Gastrocnemius medialis (tissue), 4 donors: ENCODE data around the gene HSPB8. TPM values are rescaled to one million over a fixed set of nuclear protein-coding genes. Genes with fewer than 3 reads are reported as not detected.
A peak's percentile ranks its signal among the peaks of the same experiment; 100 is the strongest.

Experiments
- ATAC-seq, 2 donors: fragments of 150-250 bp; one replicate each; pipeline ENCODE4 v1.9.1; 2016
- DNase-seq, 2 donors: peaks; one replicate each; pipeline ENCODE4 v3.0.0-alpha.2; 2019
- H3K27ac ChIP-seq, 4 donors: fragments of 200-600 bp; sonication (generic); 1 replicate in 1 of 4; 2 replicates in 3 of 4; pipeline ENCODE4 v1.5.1; 2016 to 2018; ENCODE audit warnings: mild to moderate bottlenecking in 2 of 4, moderate library complexity in 1 of 4
- H3K27me3 ChIP-seq, 3 donors: fragments of 200-600 bp; sonication (generic) in 2 of 3; 1 replicate in 1 of 3; 2 replicates in 2 of 3; pipeline versions ENCODE4 v1.5.1 to v1.6.0; 2016 to 2019; ENCODE audit warnings: mild to moderate bottlenecking in 1 of 3, moderate library complexity in 1 of 3
- H3K36me3 ChIP-seq, 2 donors: fragments of 200-600 bp; sonication (generic) in 1 of 2; one replicate each; pipeline ENCODE4 v1.5.1; 2017 to 2018
- H3K4me1 ChIP-seq, 2 donors: fragments of 200-600 bp; sonication (generic) in 1 of 2; one replicate each; pipeline ENCODE4 v1.5.1; 2016 to 2017; ENCODE audit warnings: mild to moderate bottlenecking in 2 of 2
- H3K4me3 ChIP-seq, 4 donors: fragments of 200-600 bp; sonication (generic) in 3 of 4; 1 replicate in 1 of 4; 2 replicates in 3 of 4; pipeline ENCODE4 v1.5.1; 2016 to 2019; ENCODE audit warnings: mild to moderate bottlenecking in 2 of 4
- H3K9me3 ChIP-seq, 3 donors: fragments of 200-600 bp; sonication (generic) in 2 of 3; 1 replicate in 1 of 3; 2 replicates in 2 of 3; pipeline ENCODE4 v1.5.1; 2016 to 2019
- POLR2A ChIP-seq, 2 donors: fragments of 450-650 bp; IDR thresholded peaks; one replicate each; pipeline ENCODE4 v1.6.1; 2017; ENCODE audit warnings: antibody characterized with exemption in 2 of 2, mild to moderate bottlenecking in 2 of 2, moderate library complexity in 2 of 2
- in situ Hi-C, 4 donors: fragments of 200-750 bp; cut with MboI; loops; one replicate each; pipeline versions ENCODE4 v1.15.0 to v1.8.0; 2017; ENCODE audit warnings: low sequenced_read_pairs in 4 of 4
- intact Hi-C: fragments of 100-400 bp; cut with DNase I; formaldehyde crosslinking; loops from one replicate; pipeline ENCODE4 v1.15.1; 2023; ENCODE audit warnings: low total_unique reads
- total RNA-seq, 4 donors: library from RNA; depleted of rRNA; stranded (reverse); fragments of >200 nt; gene quantifications; one replicate each; pipeline versions ENCODE4 v1.1.0 to v1.2.3, GENCODE V29; 2016
- TF ChIP-seq, protein P1 (sequence below), 5 experiments: fragments of 450-650 bp in 3 of 5; fragments of 200-600 bp in 2 of 5; sonication (generic) in 2 of 5; IDR thresholded peaks in 4 of 5; conservative IDR thresholded peaks in 1 of 5; 1 replicate in 4 of 5; 2 replicates in 1 of 5; pipeline ENCODE4 v1.5.1; 2016 to 2019; ENCODE audit warnings: antibody characterized with exemption in 5 of 5, mild to moderate bottlenecking in 3 of 5, moderate library complexity in 3 of 5

HSPB8 gene, protein sequence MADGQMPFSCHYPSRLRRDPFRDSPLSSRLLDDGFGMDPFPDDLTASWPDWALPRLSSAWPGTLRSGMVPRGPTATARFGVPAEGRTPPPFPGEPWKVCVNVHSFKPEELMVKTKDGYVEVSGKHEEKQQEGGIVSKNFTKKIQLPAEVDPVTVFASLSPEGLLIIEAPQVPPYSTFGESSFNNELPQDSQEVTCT
- 100 to 1,000 TPM; 552 to 742 (median 604) TPM for total RNA-seq

DNA sequence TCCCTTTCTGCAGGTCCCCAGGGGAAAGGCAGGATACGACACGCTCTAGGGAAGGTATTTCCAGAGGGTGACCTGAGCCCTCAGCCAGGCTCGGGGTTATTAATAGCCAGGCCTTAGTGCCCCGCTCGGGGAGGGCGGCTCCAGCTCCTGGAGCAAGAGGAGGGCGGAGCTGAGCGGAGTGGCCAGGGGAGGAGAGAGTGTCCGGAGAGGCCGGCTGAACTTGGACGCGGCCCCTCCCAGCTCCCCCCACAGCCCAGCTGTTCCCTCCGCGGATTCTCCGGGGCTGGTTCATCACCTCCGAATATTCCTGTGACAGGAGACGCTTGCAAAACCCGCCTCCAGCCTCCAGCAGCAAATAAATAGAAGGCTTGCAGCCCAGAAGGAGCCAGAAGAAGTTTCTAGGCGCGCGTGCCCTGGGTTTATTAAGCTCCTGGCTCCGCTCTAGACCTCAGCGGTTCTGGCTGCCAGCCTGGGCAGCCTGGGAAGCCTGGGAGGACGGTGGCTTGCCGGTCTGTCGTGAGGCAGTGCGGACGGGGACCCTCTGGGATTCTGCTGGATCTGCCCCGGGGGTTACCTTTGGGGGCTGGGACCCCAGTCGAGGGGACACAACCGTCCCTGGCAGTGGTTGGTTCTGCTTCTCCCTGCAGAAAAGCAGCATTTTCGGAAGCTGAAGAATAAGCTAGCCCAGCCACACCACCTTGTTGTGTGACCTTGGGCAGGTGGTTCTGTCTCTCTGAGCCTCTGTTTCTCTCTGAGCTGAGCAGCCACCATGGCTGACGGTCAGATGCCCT lies at the start of gene HSPB8:
Gene HSPB8 (plus strand): TSS at position 388 of the 791 bp plus-strand sequence. CDS start 382 bp downstream, at position 770.
- H3K36me3 ChIP-seq, result peaks cover 0 to 2% of the 10 kb centered on the region in 2 donors
- H3K4me3 ChIP-seq, result peak within 1 kb of the TSS; percentile 74 to 95 (median 93)
- intact Hi-C loops (loop anchor here (1.0 to 10.0 kb wide), 4 partner anchors 20 to 1044 kb away; partner anchors contain the start of genes PEBP1, SUDS3 and TAOK3), in situ Hi-C loops (no loop called here)
- H3K27ac ChIP-seq, result peak within 1 kb of the TSS; percentile 98 to 100 (median 100)
- peak; percentile 97 to 99 for DNase-seq
- H3K4me1 ChIP-seq, result peaks cover 33 to 39% of the 10 kb centered on the region in 2 donors
- ATAC-seq, result peak; percentile 59 to 64
- peak; percentile 98 to 99 for TF ChIP-seq POLR2A (IDR thresholded peaks at IDR 0.05)
- TF ChIP-seq, protein P1, sequence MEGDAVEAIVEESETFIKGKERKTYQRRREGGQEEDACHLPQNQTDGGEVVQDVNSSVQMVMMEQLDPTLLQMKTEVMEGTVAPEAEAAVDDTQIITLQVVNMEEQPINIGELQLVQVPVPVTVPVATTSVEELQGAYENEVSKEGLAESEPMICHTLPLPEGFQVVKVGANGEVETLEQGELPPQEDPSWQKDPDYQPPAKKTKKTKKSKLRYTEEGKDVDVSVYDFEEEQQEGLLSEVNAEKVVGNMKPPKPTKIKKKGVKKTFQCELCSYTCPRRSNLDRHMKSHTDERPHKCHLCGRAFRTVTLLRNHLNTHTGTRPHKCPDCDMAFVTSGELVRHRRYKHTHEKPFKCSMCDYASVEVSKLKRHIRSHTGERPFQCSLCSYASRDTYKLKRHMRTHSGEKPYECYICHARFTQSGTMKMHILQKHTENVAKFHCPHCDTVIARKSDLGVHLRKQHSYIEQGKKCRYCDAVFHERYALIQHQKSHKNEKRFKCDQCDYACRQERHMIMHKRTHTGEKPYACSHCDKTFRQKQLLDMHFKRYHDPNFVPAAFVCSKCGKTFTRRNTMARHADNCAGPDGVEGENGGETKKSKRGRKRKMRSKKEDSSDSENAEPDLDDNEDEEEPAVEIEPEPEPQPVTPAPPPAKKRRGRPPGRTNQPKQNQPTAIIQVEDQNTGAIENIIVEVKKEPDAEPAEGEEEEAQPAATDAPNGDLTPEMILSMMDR (IDR thresholded peaks at IDR 0.05 in 4 of 5, conservative IDR thresholded peaks at IDR 0.05 in 1 of 5), result peak in 2 of 5 experiments; percentile 20 to 35
- no peaks in the 10 kb centered on the region for H3K9me3 ChIP-seq
- H3K27me3 ChIP-seq, result no peaks in the 10 kb centered on the region

DNA sequence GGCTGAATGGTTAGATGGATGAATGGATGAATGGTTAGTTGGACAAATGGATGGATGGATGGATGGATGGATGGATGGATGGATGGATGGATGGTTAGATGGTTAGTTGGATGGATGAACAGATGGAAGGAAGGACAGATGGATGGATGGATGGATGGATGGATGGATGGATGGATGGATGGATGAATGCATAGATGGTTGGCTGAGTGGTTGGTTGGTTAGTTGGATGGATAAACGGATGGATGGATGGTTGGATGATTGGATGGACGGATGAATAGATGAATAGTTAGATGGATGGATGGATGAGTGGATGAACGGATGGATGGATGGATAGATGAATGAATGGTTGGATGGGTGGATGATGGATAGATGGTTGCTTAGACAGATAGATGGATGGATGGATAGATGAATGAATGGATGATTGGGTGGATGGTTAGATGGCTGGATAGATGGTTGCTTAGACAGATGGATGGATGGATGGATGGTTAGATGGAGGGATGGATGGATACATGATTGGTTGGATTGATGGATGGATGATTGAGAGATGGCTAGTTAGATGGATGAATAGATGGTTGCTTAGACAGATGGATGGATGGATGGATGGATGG lies 48.8 kb upstream of the HSPB8 start:
- intact Hi-C loops (no loop called here), in situ Hi-C loops (no loop called here)
- Histone ChIP-seq H3K27me3 (no peaks in the 10 kb centered on the region), H3K4me3 (no peak overlapping the region), H3K27ac (no peak overlapping the region), H3K36me3 (no peaks in the 10 kb centered on the region), H3K4me1 (no peaks in the 10 kb centered on the region), H3K9me3 (peaks cover 0 to 4% (median 0%) of the 10 kb centered on the region in 3 donors)
- TF ChIP-seq, protein P1 (IDR thresholded peaks at IDR 0.05 in 4 of 5, conservative IDR thresholded peaks at IDR 0.05 in 1 of 5), result no peak
- DNase-seq, result no peak
- ATAC-seq, result no peak

DNA sequence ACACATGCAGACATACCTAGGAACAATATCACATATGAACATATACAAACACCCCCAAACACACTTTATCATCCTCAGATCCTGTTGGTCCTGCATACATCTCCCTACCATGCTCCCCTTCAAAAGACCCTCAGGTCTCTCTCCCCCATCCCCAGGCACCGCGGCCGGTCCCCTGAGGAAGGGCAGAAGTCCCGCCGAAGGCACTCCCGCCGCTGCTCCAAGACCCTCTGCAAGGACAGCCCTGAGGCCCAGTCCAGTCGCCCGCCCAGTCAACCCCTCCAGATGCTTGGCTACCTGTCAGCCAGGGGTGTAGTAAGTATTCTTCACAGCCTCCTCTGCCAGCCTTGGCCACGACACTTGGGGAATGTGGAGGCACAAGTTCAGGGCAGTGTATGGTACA lies 48.2 kb upstream of the HSPB8 start:
- intact Hi-C loops, result no loop called here
- no peak overlapping the region for H3K4me3 ChIP-seq
- ATAC-seq (no peak), DNase-seq (no peak)
- H3K36me3 ChIP-seq, result no peaks in the 10 kb centered on the region
- TF ChIP-seq POLR2A (IDR thresholded peaks at IDR 0.05), result no peak
- TF ChIP-seq, protein P1 (IDR thresholded peaks at IDR 0.05 in 4 of 5, conservative IDR thresholded peaks at IDR 0.05 in 1 of 5), result no peak
- in situ Hi-C loops, result no loop called here
- peaks cover 0 to 4% (median 0%) of the 10 kb centered on the region in 3 donors for H3K9me3 ChIP-seq
- H3K27ac ChIP-seq, result no peak overlapping the region
- no peaks in the 10 kb centered on the region for H3K27me3 ChIP-seq
- H3K4me1 ChIP-seq, result no peaks in the 10 kb centered on the region

DNA sequence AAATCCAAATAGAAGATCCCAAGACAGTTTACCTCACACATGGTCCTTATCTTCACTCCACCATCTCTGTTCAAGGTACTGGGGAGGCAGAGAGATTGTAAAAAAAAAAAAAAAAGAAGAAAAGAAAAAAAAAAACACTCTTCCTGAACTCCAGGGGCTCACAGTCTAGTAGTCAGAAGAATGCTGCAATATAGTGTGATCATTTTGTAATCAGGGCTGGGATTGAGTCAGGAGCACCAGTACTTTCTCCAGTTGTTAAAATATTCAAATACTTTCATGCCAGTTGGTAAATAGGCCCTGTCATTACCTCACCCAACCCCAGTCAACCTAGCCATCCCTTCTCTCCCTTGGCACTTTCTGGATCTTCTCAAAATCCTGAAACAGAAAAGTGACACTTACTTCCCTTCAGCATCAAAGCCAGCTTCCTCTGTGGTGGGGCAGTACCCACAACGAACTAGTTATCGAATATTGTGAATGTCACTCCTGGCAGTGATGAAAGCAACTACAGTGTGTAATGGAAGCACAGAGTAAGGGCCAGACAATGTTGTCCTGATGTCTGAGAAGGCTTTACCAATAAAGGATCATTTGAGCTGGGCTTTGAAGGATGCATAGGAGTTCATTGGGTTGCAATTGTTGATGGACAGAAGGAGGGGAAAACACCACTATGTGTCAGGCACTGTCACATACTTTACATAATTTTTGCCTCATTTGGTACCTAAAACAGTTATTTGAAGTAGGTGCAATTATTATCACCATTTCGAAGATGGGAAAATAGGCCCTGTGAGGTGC lies 44.3 kb upstream of the HSPB8 start:
- in situ Hi-C loops (no loop called here), intact Hi-C loops (no loop called here)
- peaks cover 0 to 6% of the 10 kb centered on the region in 2 donors for H3K4me1 ChIP-seq
- no peak overlapping the region for H3K27ac ChIP-seq
- no peaks in the 10 kb centered on the region for H3K36me3 ChIP-seq
- H3K9me3 ChIP-seq, result peaks cover 0 to 4% (median 0%) of the 10 kb centered on the region in 3 donors
- TF ChIP-seq, protein P1 (IDR thresholded peaks at IDR 0.05 in 4 of 5, conservative IDR thresholded peaks at IDR 0.05 in 1 of 5), result no peak
- no peak for TF ChIP-seq POLR2A (IDR thresholded peaks at IDR 0.05)
- no peak for DNase-seq
- ATAC-seq, result no peak
- H3K4me3 ChIP-seq, result no peak overlapping the region
- no peaks in the 10 kb centered on the region for H3K27me3 ChIP-seq
